Measurements from ENCODE around the gene ZC3HAV1.
A peak's percentile ranks its signal among the peaks of the same experiment; 100 is the strongest.

DNA sequence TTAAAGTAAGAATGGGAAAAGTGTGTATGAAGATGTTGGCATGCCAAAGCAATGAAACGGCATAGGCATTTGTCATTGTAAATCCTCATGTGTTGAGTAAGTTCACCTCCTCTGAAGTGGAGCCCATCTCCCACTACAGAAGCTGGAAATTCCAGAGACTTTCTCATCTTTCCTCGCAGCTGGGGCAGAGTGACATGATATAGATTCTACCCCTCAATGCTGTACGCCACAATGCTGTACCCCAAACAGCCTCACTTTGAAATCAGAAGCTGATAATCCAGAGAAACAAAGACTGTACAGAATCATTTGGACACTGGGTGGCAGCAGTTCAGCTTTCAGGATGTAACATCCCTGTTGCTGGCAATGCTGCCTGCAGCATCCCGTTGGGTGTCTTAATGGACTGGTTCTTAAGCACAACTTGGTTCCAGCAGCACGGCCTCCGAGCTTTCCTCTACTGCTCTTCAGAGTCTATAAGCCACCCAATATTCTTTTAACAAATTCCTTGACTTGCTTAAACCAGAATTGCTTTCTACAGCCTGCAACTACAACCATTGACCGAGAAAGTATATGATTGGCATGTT, 92.5 kb downstream of the ZC3HAV1 start:
- TF ChIP-seq CTCF (CRISPR knock-in tag; IDR thresholded peaks at IDR 0.05) (peak; percentile 87), GMEB2 (CRISPR knock-in tag; IDR thresholded peaks at IDR 0.05; ENCODE audit: low read depth) (no peak), PRPF4 (IDR thresholded peaks at IDR 0.05; ENCODE audit: low read depth, low read length, poor library complexity, severe bottlenecking) (no peak), MXI1 (IDR thresholded peaks at IDR 0.05; ENCODE audit: borderline replicate concordance, low read depth, low read length) (no peak), NONO (IDR thresholded peaks at IDR 0.05) (no peak), NONO (CRISPR knock-in tag; conservative IDR thresholded peaks at IDR 0.05) (no peak), SMAD1 (CRISPR knock-in tag; IDR thresholded peaks at IDR 0.05; ENCODE audit: borderline replicate concordance, low read depth) (no peak), ZNF792 (CRISPR knock-in tag; IDR thresholded peaks at IDR 0.05) (no peak), USF2 (IDR thresholded peaks at IDR 0.05; ENCODE audit: low read depth, low read length) (no peak), USF2 (CRISPR knock-in tag; IDR thresholded peaks at IDR 0.05; ENCODE audit: borderline replicate concordance) (no peak), PCBP2 (optimal IDR thresholded peaks at IDR 0.05; ENCODE audit: low read depth, low read length, poor library complexity, severe bottlenecking) (no peak), SIN3A (IDR thresholded peaks at IDR 0.05; ENCODE audit: borderline replicate concordance, low read depth, low read length) (no peak), MBD4 (IDR thresholded peaks at IDR 0.05; ENCODE audit: borderline replicate concordance, low read length) (no peak), IRF2 (CRISPR knock-in tag; IDR thresholded peaks at IDR 0.05) (no peak)
- TF ChIP-seq, protein P1, sequence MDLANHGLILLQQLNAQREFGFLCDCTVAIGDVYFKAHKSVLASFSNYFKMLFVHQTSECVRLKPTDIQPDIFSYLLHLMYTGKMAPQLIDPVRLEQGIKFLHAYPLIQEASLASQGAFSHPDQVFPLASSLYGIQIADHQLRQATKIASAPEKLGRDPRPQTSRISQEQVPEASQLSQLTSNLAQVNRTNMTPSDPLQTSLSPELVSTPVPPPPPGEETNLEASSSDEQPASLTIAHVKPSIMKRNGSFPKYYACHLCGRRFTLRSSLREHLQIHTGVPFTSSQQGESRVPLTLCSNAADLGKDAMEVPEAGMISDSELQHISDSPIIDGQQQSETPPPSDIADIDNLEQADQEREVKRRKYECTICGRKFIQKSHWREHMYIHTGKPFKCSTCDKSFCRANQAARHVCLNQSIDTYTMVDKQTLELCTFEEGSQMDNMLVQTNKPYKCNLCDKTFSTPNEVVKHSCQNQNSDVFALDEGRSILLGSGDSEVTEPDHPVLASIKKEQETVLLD (CRISPR knock-in tag; IDR thresholded peaks at IDR 0.05; ENCODE audit: low read depth): no peak
- TF ChIP-seq, protein P2, sequence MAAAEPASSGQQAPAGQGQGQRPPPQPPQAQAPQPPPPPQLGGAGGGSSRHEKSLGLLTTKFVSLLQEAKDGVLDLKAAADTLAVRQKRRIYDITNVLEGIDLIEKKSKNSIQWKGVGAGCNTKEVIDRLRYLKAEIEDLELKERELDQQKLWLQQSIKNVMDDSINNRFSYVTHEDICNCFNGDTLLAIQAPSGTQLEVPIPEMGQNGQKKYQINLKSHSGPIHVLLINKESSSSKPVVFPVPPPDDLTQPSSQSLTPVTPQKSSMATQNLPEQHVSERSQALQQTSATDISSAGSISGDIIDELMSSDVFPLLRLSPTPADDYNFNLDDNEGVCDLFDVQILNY (CRISPR knock-in tag; conservative IDR thresholded peaks at IDR 0.05): no peak
